ENCODE results near the gene CDH4. TPM values are rescaled to one million over a fixed set of nuclear protein-coding genes. Genes with fewer than 3 reads are reported as not detected.

Gene CDH4
- total and polyA plus RNA-seq, 2 of the 8 experiments (the other 6 are each of a cell fraction or from before 2014, with no cell fraction given) = 4.3 to 7.9 TPM

- no peak overlapping the region for H3K9ac ChIP-seq (replicated peaks in 1 of 4; ENCODE audit: extremely low read depth in 1 of 4, low read depth in 3 of 4, low read length in 3 of 4)
- no peak overlapping the region for H2BK12ac ChIP-seq (ENCODE audit: low read depth, low read length)
- H3K36me3 ChIP-seq (ENCODE audit: control insufficient read depth in 2 of 4, insufficient read depth in 4 of 4, low read length in 3 of 4) = no peaks in the 10 kb centered on the region
- no peak overlapping the region for H3K27ac ChIP-seq (ENCODE audit: low read depth, low read length)
- no peak overlapping the region for H3K4me2 ChIP-seq (ENCODE audit: insufficient read depth in 1 of 2, low read depth in 2 of 2, low read length in 2 of 2)
- no peak for DNase-seq (ENCODE audit: low read depth in 1 of 2, low spot score in 2 of 2)
- H3K79me2 ChIP-seq (ENCODE audit: control insufficient read depth in 1 of 2, insufficient read depth in 2 of 2, low read length in 2 of 2) = no peaks in the 10 kb centered on the region
- H4K91ac ChIP-seq (replicated peaks; ENCODE audit: insufficient read length, low read length) = no peak overlapping the region
- TF ChIP-seq BRCA1 (IDR thresholded peaks at IDR 0.05; ENCODE audit: low read depth, low read length) (no peak), RNF2 (IDR thresholded peaks at IDR 0.05; ENCODE audit: borderline replicate concordance, low read depth, low read length, missing control alignments, poor library complexity, severe bottlenecking) (no peak), JUN (IDR thresholded peaks at IDR 0.05; ENCODE audit: low read depth, low read length) (no peak), SAP30 (IDR thresholded peaks at IDR 0.05; ENCODE audit: insufficient read depth, insufficient replicate concordance, low read length) (no peak), RAD21 (IDR thresholded peaks at IDR 0.05 in 1 of 2, conservative IDR thresholded peaks at IDR 0.05 in 1 of 2; ENCODE audit: low read depth in 2 of 2, low read length in 2 of 2) (no peak), ATF2 (IDR thresholded peaks at IDR 0.05; ENCODE audit: low read length) (no peak), TBP (IDR thresholded peaks at IDR 0.05; ENCODE audit: low read depth, low read length) (no peak), ATF3 (IDR thresholded peaks at IDR 0.05; ENCODE audit: insufficient read depth, low read depth, low read length) (no peak), EZH2 (IDR thresholded peaks at IDR 0.05; ENCODE audit: low read depth, low read length, severe bottlenecking) (no peak)
- CTCF ChIA-PET (ENCODE audit: partially characterized antibody) = interaction anchor here (0.7 to 2.0 kb wide), 2 partner anchors 11 to 273 kb away, joined by 3 to 6 read pairs; no protein-coding TSS in a partner anchor
- H2BK15ac ChIP-seq (ENCODE audit: low read length) = no peak overlapping the region
- FAIRE-seq = no peak
- POLR2A ChIA-PET (ENCODE audit: partially characterized antibody) = no interaction called here
- H3K23me2 ChIP-seq (ENCODE audit: low read depth, low read length) = no peaks in the 10 kb centered on the region
- no peak overlapping the region for H3K23ac ChIP-seq (ENCODE audit: insufficient read length)
- H2BK5ac ChIP-seq (ENCODE audit: low read depth, low read length) = no peak overlapping the region
- no peak overlapping the region for H2BK20ac ChIP-seq (ENCODE audit: low read length)
- no peak overlapping the region for H2BK120ac ChIP-seq (replicated peaks; ENCODE audit: low read depth, low read length)
- no peak overlapping the region for H2AFZ ChIP-seq (ENCODE audit: low read length)
- WGBS, 2 experiments (ENCODE audit: extremely low coverage in 1 of 2, insufficient coverage in 1 of 2, insufficient read length in 1 of 2, insufficient replicate concordance in 2 of 2, low coverage in 1 of 2, low lambda C conversion rate in 2 of 2, missing lambda C conversion rate in 1 of 2) = 91% methylated on average over 20 of the region's 20 CpGs; no CpG with 5 or more reads in 1 of the 2 experiments
- H4K8ac ChIP-seq (ENCODE audit: extremely low read depth, insufficient read depth, low read length) = no peak overlapping the region
- H4K5ac ChIP-seq (ENCODE audit: insufficient read length, low read depth, low read length) = no peak overlapping the region
- H3K79me1 ChIP-seq (ENCODE audit: low read depth, low read length) = no peaks in the 10 kb centered on the region
- H3K4ac ChIP-seq (replicated peaks; ENCODE audit: insufficient read length, low read depth, low read length) = no peak overlapping the region
- no peak overlapping the region for H3K18ac ChIP-seq (ENCODE audit: extremely low read depth, low read length)
- H2AK5ac ChIP-seq (ENCODE audit: low read depth, low read length) = no peak overlapping the region
- no peak overlapping the region for H3K4me3 ChIP-seq (ENCODE audit: extremely low read depth in 1 of 4, insufficient read depth in 2 of 4, low read depth in 3 of 4, low read length in 4 of 4)
- no peak overlapping the region for H3K14ac ChIP-seq (ENCODE audit: insufficient read length)
- H3K9me3 ChIP-seq (ENCODE audit: insufficient read depth in 2 of 2, low read depth in 1 of 2, low read length in 1 of 2) = peaks cover 9 to 17% of the 10 kb centered on the region in 2 experiments; a peak in 3 of 4 replicates
- H3K56ac ChIP-seq (replicated peaks; ENCODE audit: insufficient read length, low read depth, low read length) = no peak overlapping the region
- H4K20me1 ChIP-seq (replicated peaks in 1 of 2; ENCODE audit: control insufficient read depth in 1 of 2, insufficient read depth in 2 of 2, low read length in 2 of 2) = no peaks in the 10 kb centered on the region
- H3K4me1 ChIP-seq (replicated peaks in 1 of 4; ENCODE audit: control insufficient read depth in 3 of 4, insufficient read depth in 4 of 4, low read length in 3 of 4) = no peaks in the 10 kb centered on the region
- peaks cover 0 to 4% (median 0%) of the 10 kb centered on the region in 4 experiments; a peak in 3 of 7 replicates for H3K27me3 ChIP-seq (replicated peaks in 1 of 4; ENCODE audit: control insufficient read depth in 3 of 4, extremely low read depth in 1 of 4, insufficient read depth in 3 of 4, low read length in 3 of 4)
These were observed 620.4 kb downstream of the CDH4 start for GRCh38 chr20:61872371-61872900.

Measured in H1 (cell line).